Middle frontal gyrus (tissue), 1 donor: Measurements from ENCODE around the gene FIP1L1.

Source experiments
- DNase-seq: peaks from one replicate; pipeline ENCODE4 v3.0.0-alpha.2; 2015; ENCODE audit warnings: low spot score; ENCODE audit errors: extremely low spot score

Gene FIP1L1

GRCh38 chr4:53501561-53501960 lies 124.1 kb downstream of the FIP1L1 start:
- no peak for DNase-seq

DNA sequence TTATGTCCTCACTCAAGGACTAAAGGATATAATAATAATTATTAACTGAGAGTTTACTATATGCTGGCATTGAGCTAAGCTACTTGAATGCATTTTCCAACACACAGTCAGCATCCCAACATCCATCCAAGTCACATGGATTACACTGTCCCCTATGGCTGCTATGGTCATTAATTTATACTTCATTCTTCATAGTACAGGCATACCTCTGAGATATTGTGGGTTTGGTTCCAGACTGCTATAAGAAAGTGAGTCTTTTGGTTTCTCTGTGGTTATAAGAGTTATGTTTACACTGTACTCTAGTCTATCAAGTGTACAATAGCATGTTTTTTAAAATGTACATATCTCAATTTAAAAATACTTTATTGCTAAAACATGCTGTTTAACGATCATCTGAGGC lies 124.7 kb downstream of the FIP1L1 start:
- DNase-seq: no peak

GRCh38 chr4:53505947-53506346 lies 128.5 kb downstream of the FIP1L1 start:
- DNase-seq: no peak

- DNase-seq: no peak
Measured at GRCh38 chr4:53507058-53507457, 129.6 kb downstream of the FIP1L1 start.

GRCh38 chr4:53507671-53508286 lies 130.3 kb downstream of the FIP1L1 start:
- no peak for DNase-seq

- no peak for DNase-seq
Measured at GRCh38 chr4:53508446-53508845, 131.0 kb downstream of the FIP1L1 start.

DNA sequence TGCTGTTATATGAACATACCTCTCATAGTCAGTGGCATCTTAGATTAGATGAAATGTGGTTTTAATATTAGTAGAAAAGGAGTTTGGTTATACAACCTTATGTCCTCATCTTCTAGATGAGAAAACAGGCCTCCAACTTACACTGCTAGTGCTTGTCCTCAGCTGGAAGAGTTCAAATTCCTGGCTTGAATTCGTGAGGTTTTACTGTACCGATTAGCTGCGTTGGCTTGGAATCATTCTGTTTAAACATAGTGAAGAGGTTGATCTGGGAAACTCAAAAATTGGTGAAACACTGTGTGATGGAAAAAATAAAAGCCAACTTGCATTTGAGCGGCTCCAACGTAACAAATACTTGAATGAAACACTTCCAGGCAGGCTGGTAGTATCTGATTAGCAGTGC lies 132.9 kb downstream of the FIP1L1 start:
- DNase-seq: no peak
